Fibroblast of skin of right quadriceps (primary cell): ENCODE data around the gene ST6GALNAC2.

ENCODE experiments used
- DNase-seq: peaks from one replicate; pipeline ENCODE4 v3.0.0-alpha.2; 2013

Gene ST6GALNAC2

DNA sequence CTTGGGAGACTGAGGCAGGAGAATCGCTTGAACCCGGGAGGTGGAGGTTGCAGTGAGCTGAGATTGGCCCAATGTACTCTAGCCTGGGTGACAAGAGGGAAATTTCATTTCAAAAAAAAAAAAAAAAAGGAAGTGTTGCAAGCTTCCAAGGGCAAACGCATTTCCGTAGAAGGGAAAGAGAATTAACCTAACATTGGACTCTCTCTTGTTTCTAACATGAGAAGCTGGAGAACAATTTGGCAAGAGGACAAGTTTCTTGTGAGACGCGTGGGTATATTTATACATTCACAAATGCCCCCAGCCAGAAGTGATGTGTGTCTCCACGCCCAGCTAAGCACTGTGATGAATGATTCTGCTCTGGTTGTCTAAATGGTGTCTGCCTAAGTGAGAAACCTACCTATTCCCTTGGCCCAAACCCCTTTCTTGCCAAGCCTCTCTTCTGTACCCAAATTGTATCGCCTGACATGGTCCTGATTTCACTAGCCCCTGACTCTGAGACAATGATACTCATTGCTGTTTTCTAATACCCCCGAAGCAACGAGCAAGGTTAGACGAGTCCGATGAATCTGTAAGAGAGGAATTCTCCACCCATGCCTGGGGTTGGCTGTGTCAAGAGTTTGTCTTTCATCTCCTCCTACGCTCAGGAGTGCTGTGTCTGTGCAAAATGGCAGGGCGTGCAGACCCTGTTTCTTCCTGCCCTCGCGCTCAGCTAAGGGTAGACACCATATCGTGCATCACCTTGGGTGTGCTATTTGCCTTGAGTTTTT lies 14.2 kb upstream of the ST6GALNAC2 start:
- DNase-seq: no peak

DNA sequence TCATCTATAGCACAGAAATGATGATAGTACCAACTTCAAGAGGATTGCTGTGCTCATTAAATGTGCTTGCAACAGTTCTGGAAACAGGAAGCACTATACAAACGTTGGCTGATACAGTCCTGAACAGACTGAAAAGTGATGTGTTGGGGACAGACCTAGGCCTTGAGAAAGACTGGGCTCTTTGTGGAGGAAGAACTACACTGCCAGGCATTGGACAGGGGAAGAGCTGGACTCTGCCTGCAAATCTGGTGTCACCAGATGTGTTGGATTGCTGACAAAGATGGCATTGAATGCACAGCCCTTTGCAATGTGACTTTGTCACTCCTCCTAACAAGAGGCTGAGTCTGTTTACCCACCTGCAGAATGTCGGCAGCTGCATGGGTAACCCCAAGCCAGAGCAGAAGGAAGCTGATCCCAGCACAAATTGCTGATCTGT lies 12.4 kb upstream of the ST6GALNAC2 start:
- DNase-seq: no peak

DNA sequence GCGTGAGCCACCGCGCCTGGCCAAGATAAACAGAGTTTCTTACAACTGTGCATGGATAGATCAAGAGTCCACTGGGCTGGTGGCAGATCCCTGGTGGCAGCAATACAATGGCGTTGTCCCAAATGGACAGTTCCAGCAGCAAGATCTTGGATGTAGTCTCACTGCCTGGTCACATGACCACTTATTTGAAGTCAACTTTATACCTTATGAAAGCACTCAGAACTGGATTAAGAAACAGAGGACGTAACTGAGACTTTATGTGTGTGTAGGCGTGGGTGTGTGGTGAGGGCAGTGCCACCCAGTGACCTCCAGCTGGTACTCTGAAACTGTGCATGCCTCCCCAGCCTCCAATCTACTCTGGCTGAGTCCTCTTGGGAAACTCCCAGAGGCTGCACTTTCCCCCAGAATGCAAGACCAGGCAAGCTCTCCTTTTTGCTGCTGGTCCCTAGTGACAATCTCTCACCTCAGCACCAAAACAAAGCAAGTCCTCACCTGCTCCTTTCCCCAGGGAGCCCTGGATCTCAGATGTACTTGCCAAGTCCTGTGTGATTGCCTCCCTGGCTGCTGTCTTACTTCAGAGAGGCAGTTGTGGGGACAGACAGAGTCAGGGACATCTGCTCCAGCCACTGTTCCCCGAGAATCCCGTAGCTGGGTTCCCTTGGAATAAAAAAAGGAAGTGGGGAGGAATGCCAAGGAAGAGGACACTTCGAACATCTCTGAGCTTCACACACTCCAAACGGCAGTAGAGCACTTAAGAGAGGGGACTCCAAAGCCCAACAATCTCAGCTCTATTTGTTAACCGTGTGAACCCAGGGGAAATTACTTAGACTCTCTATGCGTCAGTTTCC lies 11.7 kb upstream of the ST6GALNAC2 start:
- DNase-seq: no peak

DNA sequence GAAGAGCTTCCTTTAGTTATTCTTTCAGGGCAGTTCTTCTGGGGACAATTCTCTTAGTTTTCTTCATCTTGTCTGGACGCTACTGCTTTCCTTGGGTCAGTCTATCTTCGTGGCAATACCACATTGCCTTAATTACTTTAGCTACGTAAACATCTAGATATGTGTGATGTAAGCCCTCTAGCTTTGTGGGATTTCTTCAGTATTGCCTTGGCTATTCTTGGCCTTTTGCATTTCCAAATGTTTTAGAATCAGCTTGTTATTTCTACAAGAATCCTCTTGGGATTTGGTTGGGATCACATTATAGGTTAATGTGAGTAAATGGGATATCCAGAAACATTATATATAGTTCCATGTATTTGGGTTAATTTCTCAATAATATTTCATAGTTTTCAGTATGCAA lies 9.0 kb upstream of the ST6GALNAC2 start:
- no peak for DNase-seq

DNA sequence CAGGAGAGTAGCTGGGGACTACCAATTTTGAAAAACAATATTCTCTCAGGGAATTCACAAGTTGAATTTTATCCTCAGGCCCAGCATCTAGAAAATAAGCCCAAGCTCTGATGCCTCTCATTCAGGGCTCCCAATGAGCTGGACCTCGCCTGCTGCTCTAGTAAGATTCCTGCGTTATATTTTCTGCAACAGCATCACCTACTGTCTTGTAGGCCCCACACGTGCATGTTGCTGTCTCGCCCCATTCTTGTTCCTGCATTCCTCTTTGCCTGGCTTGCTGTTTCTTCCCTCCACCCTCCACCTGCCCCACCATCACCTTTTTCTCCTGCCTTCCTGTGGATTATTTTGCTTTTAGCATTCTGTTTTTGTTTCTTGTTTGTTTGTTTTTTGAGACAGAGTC lies 8.3 kb upstream of the ST6GALNAC2 start:
- DNase-seq: no peak

DNA sequence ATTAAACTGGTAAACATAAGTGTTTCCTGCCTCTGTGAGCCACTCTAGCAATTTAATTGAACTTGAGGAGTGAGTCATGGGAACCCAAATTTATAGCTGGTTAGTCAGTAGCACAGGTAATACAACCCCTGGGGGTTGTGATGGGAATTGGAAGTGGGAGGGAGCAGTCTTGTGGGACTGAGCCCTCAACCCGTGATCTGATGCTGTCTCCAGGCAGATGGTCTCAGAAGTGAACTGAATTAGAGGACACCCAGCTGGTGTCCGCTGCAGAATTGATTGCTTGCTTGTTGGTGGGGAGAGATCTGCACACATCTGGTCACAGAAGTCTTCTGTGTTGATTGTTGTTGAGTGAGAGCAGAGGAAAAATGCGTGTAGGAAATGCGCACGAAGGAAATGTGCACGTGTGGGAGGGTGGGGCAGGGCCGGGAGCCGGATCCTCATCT lies 7.7 kb upstream of the ST6GALNAC2 start:
- peak; percentile 34 for DNase-seq

DNA sequence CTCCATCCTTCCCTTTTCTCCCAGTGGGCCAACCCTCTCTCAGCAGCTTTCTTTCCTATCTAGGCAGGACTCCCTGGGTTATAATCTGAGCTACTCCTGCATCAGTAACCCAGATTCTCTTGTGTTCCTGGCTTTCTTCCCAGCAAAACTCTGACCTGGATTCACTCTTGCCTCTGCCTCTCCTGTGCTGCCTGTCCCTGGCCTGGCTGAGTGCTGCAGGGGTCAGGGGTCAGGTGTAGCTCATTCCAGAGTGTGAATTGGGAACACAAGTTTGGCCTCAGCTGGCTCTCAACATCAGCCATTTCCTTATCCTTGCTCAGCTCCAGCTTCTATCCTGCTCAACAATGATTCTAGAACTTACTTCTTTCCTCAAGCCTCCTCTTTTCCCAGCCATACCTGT lies 2.5 kb upstream of the ST6GALNAC2 start:
- DNase-seq: no peak

DNA sequence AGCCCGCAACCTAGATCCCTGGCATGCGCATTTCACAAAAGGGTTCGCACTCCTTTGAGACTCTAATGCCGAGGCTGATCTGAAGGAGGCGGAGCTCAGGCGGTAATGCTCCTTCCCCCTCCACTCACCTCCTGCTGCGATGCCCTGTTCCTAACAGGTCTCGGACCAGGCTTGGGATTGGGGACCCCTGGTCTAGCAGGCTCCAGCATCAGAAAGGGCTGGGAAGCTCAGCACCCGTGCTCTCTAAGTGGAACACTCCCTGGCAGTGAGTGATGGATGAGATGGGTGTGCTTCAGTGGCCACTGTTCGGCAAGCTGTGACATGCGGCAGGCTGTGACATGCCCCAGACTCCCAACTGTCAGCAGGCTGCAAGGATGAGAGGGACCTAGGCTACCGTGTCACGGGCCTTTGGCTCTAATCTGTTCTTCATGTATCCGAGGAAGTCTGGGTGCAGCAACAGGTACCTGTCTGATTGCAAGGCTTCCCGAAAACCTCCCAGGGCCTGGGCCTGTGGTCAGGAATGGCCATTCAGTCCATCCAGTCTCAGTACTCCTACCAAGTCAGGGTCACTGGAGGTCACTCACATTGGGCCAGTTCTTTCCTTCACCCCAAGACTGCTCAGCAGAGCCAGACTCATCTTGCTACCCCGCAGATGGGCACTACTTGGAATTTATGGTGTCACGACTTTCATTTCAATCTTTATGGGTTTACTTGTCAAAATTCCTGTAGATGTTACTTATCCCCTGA lies 1.3 kb upstream of the ST6GALNAC2 start:
- DNase-seq: no peak

DNA sequence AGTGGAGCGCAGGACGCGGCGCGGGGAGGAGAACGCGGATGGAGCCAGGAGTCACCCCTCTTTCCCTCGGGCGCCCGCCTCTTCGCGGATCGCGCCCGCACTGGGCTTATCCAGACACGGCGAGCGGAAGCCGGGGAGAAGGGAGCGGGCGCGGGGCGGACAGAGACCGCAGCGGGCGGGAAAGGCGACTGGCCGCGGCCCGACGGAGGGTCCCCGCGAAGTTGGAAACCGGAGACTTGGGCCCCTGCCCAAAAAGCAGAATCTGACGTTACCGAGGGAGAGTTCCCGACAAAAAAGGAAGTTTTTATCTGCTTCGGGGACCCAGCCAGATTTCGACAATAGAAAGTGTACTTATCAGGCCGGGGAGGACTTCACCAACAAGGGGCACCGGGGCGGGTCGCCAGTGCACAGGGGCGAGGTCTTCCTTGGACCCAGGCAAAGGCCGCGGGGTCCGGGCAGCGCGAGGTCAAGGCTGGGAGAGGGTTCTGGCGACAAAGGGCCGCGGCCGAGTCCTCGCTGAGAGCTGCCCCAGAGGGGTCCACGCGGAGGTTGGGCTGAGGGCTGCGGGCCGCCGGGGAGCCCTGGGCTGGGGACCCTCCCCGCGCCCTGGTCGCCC lies 519 bp downstream of the ST6GALNAC2 start:
- no peak for DNase-seq

DNA sequence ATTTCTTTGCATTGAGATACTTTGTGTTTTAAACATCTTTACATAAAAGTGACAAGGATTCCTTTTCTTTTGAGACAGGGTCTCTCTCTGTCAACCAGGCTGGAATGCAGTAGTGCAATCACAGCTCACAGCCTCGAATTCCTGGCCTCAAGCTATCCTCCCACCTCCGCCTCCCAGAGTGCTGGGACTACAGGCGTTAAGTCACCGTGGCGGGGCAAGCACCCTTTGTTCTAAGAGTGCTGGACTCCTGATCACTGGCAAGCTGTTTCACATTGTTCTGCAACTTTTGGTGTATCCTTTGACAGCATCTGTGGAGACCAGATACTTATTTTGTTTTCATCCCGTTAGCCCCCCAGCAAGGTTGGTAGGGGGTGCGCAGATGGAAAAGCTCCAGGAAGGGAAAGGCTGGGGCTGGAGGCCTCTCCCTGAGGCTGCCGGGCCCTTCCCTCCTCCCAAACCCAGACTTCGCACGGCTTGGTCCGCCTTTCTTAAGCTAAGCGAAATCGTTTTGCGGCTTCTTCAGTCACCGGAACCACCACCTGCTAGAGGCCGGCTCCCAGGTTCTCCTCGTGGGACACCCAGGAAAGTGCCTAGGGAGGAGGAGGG lies 1.1 kb downstream of the ST6GALNAC2 start:
- no peak for DNase-seq

DNA sequence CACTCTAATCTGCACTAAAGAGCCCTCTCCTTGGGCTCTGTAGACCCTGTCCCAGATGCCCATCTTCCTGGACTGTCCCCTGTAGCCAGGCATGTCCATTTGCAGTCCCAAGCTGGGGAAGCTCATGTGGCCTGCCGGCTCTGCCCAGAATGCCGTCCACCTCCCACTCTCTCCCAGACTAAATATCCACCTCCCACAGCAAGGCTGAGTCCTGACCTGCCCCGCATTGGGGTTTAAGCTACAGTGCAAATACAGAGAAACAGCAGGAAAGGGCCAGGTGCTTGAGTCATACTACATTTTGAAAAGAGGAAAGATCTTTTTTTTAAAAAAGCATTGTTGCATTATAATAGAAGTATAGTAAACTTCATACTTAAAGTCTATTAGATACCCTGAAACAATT lies 3.0 kb downstream of the ST6GALNAC2 start:
- DNase-seq: no peak

DNA sequence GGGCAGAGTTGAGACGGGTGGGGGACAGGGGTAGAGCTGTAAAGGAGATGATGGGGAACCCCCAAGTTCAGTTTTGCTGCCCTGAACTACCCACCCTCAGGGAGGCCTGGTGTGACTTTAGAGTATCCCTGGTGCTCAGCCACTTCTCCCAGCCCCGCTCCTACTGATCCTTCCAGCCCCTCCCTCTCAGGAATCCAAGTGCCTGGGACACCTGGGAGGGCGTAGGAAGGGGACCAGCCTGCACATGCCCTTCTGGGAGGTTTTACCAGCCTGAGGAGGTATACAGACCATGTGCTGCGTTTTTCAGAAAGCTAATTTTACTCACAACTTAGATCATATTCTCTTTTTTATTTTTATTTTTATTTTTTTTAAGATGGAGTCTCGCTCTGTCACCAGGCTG lies 4.1 kb downstream of the ST6GALNAC2 start:
- DNase-seq: no peak

DNA sequence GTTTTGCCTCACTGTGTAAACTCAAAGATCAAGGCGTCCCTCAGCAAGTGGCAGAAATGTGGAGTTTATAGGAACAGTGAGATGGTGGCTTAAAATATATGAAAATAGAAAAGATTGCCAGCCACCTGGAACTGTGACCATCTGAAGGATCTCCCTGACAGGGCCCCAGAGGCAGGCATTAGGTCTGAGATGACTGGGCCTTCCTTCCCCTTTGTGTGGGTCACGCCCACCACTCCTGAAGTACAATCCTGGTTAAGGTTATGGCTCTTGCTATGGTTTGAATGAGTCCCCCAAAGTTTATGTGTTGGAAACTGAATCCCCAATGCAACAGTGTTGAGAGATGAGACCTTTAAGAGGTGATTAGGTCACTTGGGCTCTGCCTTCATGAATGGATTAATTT lies 6.4 kb downstream of the ST6GALNAC2 start:
- DNase-seq: no peak

DNA sequence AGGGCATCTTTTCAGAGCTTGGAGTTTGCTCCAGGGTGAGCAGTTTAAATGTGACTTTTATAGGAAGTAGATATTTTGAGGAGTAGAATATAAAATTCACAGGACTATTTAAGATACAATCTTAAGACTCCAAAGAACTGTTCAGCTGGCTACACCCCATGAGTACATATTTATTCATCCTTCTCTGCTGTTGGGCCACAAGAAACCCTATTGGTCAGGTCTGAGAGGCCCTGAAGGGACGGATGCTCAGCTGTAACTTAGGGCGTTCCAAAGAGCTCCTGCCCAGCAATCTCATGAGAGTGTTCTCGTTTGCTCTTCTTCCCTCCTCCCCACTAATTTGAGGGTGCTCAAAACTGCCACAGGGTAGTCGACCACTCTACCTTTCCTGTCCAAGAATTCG lies 7.3 kb downstream of the ST6GALNAC2 start:
- no peak for DNase-seq

DNA sequence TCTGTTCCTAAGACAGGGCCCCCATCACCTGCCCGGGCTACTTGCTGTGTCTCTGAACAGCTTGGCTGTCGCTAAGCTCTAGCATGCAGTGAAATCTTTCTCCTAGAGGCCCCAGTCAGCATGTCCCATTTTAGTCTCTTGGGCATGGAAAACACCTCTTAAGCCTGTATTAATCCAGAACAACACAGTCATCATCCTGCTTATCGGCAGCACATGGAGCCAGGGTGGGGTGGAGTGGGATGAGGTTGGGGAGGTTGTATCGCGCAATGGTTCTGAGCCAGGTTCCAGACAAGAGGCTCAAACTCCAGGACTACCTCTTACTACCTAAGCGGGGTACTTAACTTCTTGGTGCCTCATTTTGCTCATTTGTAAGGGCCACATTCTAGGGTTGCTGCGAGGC lies 7.8 kb downstream of the ST6GALNAC2 start:
- no peak for DNase-seq

DNA sequence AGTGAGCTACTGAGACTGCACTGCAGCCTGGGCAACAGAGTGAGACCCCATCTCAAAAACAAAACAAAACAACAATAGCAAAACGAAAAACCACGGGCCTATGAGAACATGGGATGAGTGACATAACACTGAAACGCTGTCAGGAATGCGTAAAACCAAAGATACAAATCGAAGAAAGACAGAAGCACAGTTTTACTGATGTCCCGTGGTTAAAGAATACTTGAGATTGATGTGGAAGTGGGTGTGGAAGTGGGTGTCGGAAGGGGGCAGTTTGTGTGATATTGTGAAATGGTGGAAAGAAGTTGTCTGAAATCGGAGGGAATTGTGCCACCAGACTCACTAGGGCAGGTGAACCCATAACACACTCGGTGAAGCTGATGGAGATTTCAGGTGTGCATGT lies 9.5 kb downstream of the ST6GALNAC2 start:
- no peak for DNase-seq

DNA sequence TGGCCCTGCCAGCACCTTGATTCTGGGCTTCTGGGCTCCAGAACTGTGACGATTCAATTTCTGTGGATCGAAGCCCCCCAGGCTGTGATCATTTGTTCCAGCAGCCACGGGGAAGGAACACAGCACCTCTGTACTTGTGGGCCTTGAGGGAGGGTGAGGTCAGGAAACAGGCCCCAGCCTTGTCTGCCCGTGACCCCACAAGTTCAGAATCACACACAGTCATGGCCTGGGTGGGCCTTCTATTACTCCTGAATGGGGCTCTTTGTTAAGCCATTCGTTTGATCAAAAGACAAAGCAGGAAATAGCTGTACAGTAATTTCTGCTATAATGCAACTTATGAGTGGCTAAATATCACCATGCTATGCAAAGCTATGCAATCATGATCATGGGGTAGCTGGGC lies 10.1 kb downstream of the ST6GALNAC2 start:
- no peak for DNase-seq

DNA sequence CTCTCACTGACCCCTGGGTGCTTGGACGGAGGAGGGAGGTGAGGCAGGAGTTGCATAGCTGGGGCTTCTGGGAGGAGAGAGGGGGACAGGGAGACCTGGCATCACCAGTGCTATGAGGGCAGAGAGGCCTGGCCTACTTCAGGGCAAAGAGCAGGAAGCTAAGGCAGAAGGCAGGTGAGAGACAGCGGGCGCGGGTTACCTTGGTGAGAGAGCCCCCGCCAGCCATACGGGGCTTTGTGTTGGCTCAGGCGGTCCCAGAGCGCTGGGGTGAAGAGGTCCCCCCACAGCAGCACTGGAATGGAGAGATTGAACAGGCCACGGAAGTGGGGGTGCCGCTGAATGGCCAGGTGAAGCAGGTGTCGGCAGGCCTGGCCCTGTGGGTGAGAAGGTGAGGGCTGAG lies 11.5 kb downstream of the ST6GALNAC2 start:
- DNase-seq: no peak

DNA sequence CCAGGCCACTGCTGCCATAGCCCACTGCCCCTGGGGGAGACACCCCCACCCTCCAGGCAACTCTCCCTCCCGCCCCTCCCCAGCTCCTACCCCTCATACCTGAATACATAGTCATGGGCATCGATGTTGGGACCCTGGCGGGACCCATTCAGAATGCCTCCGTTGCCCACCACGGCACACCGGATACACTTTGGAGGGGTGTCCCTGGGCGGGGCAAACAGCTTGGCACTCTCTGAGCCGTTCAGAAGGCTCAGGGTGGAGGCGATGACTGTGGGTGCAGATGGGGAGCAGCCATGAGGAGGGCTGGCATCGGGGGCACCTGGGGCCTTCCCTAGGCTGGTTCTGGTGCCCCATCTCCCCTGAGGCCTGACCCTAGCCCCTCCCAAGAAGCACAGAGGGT lies 12.6 kb downstream of the ST6GALNAC2 start:
- no peak for DNase-seq

DNA sequence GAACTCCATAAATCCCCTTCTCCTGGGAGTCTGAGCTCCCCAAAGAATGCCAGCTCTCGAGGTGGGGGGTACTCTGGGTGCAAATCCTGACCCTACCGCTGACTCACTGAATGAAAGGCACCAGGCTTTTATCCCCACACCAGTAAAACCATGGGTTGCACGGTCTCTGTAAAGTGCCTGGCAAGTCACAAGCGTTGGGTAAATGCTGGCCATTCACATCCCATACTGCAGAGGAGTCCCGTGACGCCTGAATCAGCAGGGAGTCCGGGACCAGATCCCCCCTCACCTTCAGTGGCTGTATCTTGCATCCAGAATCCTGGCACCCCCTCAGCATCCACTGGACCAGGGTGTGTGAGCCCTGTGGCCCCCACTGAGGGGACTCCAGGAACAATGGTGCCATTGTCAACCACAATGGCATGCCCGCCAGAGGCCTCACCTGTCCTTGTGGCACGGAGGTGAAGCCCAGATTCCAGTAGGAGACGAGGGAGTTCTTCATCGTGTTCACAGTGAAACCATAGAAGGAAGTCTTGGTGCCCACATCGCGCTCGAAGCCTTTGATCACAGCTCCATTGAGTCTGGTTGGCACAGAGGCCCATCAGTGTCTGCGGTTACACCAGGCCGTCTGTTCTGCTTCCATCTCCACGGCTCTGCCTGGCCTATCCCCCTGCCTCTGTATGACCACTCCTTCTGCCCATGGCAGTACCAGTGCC lies 13.3 kb downstream of the ST6GALNAC2 start:
- DNase-seq: no peak

DNA sequence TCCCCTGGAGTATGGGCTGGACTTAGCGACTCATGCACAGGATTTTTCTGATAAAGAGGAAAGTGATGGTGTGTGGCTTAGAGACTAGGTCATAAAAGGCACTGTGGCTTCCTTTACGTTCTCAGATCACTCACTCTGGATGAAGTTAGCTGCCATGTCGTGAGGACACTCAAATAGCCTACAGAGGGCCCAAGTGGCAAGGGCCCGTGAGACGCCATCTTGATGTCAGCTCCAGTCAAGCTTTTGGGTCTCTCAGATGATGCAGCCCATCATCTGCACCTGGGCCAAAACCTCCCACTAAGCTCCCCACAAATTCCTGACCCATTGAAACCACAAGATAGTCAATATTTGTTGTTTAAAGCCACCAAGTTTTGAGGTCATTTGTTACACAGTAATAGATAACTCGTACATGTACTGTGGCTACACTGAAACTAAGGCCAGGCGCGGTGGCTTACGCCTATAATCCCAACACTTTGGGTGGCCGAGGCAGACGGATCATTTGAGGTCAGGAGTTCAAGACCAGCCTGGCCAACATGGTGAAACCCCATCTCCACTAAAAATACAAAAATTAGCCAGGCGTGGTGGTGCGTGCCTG lies 14.7 kb downstream of the ST6GALNAC2 start:
- no peak for DNase-seq

DNA sequence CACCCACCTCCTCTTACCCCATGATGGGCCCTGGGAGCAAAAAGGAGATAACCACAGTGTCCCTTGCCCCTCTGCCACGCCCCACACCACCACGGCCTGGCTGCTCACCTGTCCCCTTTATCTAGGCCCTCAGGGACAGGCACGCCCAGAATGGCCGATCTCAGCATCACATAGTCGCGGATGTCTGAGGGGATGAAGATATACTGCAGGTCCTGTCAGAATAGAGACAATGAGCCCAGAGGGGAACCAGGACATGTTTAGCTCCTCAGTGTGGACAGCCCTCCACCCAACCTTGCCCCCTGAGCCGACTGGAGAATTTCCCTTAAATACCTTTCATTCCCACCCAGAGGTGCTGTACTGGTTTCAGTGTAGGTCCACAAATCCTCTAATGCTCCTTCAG lies 15.2 kb downstream of the ST6GALNAC2 start:
- DNase-seq: no peak
